EH (cell line): ENCODE data around the gene RPL3.

Source experiments
- DNase-seq: peaks from one replicate; pipeline ENCODE4 v3.0.0-alpha.2; 2015; ENCODE audit warnings: low read depth

RPL3 gene

DNA sequence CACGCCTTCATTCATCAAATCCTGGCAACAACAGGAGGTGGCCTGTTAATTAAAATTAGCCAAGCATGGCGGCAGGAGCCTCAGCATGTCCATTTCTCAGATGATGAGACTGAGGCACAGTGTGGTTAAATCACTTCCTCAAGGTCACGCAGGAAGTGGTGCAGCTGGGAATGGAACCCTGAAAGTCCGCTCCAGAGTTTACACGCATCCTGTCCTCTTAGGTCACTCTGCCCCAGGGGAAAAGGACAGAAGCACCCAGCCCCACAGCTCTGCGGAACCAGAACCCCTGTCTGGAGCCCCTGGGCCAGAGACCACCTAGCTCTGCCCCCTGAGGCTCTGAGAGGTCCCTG is 19.6 kb downstream of the RPL3 start:
- peak; percentile 67 for DNase-seq

DNA sequence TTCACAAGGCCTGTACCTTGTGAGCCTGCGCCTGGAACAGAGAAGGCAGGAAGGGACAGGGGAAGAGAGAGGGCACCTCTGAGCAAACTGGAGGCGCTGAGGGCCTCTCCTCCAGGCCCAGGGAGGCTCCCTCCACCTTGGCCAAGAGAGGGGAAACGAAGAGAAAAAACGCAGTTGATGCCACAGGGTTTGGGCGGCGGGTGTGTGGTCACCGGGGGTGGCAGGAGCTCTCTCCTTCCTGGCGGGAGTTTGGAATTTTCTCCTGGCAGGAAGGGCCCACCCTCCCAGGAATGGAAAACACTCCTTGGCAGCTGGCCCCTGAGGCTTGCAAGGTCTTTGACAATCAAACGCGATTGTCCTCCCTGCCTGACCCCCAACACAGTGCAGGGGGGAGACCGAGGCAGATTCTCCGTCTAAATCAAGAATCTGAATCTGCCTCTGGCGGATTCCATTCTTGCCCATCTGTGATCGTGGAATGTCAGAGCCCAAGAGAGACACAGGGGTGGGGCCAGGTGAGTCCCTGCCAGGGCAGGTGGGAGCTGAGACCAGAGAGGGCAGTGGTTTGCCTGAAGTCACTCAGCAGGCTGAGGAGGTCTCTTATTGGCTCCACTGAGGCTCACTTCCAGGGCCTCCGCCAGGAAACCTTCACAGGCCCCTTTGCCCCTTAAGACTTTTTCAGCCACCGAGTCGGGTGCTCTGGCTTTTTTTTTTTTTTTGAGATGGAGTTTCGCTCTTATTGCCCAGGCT is 21.0 kb downstream of the RPL3 start:
- DNase-seq: peak; percentile 40

DNA sequence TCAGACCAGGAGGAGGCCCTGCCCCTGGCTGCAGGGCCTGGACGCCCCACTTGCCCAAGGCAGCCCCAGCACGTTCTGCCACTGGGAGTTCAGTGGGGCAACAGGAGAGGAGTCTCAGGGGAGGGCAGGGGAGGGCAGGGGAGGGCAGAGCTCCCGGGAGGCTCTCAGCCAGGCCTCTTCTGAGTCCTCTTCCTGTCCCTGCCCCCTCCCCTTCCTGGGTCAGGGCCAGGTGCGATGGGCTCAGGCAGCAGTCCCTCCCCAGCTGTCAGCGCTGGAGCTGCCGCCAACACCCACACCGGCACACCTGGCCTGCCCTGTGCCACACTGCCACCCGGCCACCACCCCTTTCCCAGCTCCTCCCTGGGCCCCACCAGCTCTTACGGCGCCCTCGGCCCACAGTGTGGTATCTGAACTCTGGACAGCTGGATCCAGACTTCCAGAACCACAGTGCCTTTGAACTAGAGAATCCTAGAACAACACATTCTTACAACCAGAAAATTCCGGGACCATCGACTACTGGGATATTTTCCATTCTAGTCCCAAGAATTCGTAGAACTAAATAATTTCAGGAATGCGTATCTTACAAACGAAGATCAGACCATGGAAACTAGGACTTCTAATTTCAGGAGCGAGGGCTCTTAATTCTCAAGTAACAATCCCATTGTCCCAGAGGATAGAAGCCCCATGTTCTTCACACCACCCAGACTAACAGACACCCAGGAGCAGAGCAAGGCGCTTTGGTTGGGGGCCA is 21.8 kb downstream of the RPL3 start:
- peak; percentile 62 for DNase-seq

DNA sequence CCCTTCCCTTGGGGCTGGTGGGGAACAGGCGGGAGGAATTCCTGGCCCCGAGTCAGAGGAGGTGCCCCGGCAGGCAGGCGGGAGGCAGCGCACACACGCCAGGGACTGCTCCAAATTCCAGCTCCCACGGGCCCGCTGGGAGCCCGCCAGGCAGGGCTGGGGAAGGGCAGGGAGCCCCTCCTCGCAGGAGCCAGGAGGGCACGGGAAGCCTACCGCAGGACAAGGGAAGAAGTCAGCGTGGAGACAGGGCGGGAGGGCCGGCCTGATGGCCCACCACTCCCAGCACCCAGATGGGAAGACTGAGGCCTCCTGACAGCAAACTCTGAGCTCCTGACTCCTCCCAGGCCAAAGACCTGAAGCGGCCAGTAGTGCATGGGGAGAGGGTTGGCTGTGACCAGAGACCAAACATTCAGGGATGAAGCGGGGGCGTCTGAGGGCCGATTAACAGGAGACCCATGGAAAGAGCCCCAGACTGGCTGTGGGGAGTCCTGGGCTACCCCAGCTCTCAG is 22.4 kb downstream of the RPL3 start:
- no peak for DNase-seq

DNA sequence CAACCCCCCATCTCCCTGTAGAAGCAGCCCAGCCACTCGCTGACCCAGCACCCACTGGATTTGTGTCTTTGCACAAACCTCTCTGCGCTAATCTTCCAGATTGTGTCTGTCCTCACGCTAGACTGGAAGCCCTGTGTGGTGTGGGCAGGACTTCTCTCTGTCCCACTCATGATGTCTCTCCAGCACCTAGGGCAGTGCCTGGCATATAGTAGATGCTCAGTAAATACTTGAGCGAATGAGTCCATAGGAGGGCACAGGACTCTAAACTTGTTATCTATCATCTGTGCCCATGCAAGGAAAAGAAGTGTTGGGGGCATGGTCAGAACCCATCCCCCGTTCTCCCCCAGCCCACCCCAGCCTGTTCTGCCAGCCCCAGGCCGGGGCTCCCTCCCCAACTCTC is 22.9 kb downstream of the RPL3 start:
- DNase-seq: no peak

DNA sequence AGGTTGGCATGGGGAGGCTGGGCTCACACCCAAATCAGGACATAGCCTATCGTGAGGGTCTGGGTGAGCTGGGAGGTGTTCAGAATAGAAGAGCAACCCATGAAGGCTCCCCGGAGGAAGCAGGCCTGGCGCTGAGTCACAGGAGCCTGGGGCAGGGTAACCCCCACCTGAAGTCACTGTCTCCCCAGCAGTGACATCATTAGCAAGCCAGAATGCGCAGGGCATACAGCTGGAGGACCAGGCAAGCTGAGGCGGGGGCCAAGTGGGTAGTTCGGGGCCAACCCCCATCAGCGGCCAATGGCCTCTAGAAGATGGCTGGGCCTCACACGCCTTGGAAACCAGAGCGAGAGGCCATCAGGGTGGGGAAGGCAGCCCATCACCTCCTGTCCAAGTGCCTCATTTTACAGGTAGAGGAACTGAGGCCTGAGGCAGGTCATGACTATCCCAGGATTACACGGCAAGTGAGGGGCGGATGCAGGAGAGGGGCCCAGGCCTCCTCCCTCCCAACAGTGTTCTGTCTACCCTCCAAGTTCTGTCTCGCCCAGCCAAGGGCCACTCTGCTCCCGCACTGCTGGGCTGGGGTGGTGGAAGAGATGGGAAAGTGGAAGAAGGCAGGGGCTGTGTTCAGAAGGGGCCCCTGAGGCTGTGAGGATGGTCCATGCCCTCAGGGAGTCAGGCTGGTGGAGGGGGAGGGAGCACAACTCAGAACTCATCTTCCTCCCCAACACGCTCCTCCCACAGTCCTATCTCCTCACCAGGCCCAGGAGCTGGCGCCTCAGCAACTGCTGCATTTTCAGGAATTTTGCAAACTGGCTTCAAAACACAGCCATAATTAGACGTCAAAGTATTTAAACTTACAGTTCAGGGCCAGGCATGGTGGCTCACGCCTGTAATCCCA is 24.6 kb downstream of the RPL3 start:
- DNase-seq: no peak

DNA sequence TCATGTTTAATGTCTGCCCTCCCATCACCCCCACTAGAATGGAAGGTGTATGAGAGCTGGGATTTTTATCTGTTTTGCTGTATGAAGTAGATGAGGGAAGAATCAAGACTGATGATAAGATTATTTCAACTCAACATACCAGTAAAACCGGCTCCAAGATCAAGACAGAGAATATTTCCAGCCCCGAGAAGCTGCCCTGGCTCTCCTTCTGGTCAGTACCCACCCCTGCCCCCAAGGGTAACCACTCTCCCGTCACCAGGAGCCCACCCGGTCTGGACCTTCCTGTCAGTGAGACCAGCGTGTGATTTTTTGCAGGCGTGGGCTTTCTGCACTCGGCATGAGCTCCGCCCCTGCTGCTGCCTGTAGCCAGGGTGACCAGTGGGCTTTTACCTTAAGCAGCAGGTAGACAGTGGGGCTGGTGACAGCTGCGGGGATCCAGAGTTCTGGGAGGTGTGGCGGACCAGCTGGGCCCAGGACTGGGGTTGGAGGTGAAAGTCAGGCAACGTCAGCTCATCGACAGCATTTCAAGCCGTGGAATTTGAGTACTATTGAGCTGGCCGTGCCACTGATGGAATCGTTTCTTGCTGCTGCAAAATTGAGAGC is 25.6 kb downstream of the RPL3 start:
- no peak for DNase-seq

DNA sequence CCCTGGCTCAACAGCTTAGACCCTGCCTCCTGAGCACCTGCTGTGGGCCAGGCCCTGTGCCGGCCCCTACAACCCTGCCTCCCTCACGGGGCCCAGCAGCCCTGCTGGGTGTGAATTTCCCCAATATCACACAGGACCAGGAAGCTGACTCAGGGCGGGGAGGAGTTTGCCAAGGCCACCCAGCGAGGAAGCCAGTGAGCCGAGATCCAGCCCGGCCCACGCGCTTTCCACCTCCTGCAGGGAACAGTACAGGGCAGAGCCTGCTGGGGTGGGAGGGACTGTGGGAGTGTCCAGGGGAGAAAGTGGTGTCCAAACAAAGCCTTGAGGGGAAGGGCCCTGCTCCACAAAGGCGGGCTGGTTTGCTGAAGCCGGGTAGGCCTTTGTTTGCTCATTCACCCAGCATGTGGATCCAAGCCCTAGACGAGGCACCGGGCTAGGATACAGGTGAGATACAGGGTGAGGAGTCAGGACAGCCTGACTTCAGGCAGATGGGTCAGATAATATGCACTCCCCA is 26.8 kb downstream of the RPL3 start:
- peak; percentile 97 for DNase-seq

DNA sequence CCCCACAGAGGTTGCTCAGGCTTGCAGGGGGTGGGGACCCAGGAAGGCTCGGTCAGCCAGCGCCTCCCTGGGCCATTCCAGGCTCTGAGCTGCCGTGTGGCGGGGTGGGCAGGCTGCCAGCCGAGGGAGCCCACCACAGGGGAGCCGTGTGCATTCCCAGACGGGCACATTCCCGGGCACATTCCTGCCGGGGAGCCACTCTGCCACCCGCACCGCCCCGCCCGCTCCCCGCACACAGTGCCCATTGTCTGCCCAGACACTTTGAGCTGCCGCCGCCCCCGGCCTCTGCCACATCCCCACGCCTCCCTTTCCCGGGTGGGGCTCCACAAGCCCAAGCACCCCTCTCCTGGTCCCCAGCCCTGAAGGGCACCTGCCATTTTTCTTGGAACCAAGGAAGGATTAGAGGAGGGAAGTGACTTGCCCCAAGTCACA is 27.4 kb downstream of the RPL3 start:
- no peak for DNase-seq

DNA sequence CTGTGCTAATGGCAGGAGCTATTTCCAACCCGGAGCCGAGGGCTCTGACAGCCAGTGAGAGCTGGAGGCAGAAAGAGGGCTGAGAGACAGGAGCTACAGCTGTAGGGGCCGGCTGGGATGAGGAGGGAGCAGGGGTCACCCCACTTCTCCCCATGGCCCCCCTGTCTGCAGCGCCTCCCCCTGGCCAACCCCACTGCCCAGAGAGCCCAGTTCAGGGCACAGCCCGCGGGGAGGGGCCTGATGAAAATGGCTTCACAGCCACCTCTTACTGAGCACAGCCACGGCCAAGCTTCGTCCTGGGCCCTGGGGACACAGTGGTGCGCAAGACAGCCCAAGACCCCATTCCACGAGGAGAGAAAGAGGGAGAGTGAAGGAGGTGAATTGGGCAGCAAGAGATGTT is 27.9 kb downstream of the RPL3 start:
- DNase-seq: no peak

DNA sequence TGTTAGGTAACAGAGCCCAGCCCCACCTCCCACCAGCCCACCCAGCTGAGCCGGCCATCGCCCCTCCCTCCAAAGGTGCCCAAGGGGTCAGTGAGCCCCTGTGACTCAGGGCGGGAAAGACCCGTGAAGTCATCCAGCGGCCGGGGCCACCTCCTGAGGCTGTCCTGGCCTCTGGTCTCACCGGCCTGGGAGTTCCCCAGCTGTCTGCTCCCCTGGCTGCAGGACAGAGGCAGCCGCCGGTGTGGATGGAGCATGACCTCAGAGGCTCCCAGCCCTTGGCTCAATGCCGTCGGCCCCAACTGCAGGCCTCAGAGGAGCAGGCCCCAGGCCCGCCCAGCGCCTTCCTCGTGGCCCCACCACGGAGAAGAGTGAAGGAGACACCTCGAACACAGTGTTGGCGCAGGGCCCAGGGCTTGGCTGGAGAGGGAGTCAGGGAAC is 28.7 kb downstream of the RPL3 start:
- DNase-seq: no peak

DNA sequence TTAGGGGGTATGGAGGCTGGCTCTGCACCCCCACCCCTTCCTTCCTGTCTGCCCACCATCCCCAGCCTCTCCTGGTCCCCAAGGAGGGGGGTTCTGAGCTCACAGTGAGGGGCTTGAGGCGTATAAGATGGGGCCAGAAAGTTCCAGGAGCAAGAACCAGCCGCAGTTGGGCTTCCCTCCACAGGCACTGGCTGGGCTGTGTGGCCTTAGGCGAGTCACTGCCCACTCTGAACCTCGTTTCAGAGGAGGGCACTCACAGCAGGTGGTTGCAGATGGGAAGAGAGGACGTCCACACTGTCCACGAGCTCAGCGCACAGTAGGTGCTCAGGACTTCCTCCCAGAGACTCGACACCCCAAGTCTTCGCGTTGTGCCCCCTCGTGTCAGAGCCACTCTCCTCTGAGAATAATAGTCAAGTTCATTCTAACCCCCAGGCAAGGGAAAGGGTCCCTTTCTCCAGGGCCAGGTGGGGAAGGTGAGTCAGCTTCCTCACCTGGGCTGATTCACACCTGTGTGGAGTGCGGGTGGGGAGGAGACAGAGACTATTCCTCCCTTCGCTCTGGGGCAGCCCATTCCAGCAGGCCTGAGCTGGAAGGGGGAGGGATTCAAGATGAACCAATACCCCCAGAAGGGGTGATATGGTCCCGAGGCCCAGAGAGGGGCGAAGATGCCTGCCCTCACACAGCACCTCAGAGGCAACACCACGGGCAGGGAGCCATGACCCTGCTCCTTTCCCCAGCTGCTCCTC is 29.3 kb downstream of the RPL3 start:
- no peak for DNase-seq

DNA sequence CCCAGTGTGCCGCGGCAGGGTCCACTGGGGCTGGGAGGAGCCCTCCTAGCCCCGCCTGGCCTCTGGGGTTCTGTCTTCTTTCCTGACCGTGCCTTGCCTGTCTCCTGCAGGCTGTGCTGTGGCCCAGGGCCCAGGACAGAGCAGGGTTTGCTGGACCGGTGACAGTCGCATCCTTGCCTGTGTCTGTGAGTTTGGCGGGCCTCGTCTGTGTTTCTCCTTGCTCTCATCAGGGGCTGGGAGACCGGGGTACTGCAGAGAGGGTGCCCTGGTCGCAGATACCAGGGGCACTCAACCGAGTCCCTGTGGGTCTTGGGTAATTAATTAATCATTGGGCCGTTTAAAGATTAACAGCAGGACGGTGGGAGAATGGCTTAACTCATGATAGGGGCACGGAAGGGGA is 29.9 kb downstream of the RPL3 start:
- DNase-seq: no peak

DNA sequence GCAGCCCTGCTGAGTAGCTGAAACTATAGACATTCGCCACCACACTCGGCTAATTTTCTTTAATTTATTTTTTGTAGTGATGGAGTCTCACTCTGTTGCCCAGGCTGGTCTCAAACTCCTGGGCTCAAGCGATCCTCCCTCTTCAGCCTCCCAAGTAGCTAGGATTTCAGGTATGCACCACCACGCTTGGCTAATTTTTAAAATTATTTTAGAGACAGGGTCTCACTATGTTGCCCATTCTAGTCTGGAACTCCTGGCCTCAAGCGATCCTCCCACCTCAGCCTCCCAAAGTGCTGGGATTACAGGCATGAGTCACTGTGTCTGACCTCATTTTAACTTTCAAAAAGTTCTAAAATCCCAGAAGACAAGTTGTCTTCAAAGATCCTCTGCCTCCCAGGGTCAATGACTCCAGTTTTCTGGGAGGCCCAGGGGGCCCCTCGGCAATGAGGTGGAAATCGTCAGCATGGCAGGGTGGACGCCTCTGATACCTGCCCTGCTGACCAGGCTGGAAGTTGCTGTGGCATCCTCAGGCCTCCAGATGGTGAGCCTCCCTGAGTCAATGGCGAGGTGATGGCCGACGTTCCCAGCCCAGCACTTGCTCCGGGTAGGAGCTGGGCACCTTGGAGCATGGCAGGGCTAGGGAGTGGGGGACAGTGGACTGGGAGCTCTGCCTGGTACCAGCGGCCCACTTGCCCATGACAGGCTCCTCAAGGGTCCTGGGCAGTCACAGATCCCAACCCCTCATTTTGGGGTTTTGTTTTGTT is 31.1 kb downstream of the RPL3 start:
- DNase-seq: no peak

DNA sequence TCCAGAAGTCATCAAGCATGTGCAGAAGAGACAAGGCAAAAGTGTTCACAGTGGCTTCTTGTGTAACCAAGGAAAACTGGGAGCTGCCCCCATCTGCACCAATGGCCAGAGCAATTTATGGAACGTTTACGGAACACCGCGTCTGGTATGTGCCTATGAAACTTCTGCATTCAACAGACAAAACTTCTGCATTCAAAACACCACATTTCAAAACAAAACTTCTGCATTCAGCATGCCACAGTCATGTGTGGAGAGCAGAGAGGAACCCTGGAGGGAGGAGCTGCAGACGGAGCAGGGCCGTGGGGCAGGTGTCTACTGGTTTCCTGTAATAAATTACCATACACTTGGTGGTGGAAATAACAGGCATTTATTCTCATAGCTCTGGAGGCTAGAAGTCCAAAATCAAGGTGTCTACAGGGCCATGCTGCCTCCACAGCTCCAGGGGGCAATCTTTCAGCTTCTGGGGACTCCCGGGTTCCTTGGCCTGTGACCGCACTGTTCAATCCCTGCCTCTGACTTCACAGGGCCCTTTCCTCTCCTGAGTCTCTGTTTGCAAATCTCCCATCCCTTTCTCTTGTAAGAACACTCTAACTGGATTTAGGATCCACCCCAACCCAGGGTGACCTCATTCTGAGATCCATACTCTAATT is 32.2 kb downstream of the RPL3 start:
- peak; percentile 51 for DNase-seq

DNA sequence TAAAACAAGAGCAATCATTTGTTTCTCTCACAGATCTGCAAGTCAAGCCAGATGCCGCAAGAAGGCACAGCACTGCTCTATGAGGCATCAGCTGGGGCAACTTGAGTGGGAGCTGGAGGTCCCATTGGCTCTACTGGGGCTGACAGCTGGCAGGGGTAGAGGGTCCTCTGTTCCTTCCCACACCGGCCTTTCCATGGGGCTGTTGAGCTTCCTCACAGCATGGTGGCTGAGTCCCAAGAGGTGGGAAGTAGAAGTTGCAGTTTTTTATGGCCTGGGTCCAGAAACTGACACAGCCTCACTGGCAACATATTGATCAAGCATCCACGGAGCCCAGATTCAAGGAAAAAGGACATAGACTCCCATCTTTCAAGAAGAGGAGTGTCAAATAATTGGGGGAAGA is 34.4 kb downstream of the RPL3 start:
- DNase-seq: no peak

DNA sequence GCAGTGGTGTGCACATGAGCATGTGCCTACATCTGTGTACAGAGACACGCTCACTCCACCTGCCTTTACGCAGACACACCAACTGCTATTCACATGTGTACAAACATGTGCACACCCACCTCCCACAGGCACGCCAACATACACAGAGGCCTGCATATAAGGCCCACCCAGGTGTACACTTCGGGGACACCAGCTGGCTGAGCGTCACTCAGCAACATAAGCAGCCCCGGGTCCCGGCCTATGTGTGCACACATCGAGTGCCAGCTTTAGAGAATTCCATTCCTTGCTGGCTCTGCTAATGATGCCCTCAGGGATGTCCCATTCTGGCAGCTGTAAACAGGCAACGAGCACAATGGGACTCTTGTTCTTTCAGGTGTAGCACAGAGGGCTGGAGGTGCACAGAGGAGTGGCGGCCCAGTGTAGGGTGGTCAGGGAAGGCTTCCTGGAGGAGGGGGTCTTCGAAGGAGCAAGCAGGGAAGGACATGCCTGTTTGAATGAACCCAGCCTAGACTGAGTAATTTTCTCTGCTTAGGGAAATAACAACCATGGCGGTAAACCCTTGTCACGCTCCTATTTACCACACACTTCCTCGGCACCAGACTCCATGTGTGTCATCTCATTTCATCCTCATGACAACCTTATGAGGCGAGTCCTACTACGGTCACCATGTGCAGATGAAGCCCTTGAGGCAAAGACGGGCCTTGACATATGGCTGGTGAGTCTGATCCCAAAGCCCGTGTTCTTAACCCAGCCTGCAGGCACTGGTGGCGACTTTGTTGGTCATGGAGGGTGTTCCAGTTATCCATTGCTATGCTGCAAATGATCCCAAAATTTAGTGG is 35.1 kb downstream of the RPL3 start:
- DNase-seq: no peak

DNA sequence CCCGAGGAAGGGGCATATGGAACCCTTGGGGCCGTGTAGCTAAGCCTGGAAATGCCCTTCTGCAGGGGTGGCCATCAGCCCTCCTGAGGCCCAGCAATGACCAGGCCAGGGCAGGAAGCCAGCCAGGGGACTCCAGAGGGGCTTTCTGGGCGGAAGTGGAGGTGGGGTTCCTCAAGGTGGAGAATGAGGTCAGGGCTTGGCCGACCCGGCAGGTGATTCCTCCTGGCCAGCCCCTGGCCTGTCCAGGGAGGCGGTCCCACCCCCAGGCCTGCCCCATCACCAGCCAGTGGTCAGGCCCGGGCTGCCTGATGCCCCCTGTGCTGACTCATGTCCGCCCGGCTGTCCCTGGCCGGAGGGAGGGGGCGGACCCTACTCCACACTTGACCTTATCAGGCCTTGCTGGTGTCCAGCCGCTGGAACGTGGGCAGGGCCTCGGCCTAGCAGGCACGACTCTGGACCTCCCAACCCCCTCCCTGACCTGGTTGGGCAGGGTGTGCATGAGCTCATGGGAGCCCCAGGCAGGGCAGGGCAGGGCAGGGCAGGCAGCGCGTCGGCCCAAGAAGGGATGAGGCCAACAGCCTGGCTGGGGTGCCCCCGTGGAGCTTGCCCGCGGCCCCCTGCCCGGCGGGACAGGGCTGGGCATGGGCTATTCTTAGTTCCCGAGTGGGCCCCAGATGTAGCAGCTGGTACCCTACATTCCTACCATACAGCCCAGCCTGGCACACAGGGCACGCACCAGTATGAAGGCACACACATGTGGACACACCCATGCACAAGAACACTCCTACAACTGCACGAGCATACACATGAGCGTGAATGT is 35.9 kb downstream of the RPL3 start:
- peak; percentile 47 for DNase-seq
